Peyer's patch (tissue), 4 donors: ENCODE results near the gene INPP5J. TPM values are rescaled to one million over a fixed set of nuclear protein-coding genes. Genes with fewer than 3 reads are reported as not detected.

Source experiments
- DNase-seq, 3 donors: peaks; one replicate each; pipeline ENCODE4 v3.0.0-alpha.2; 2017 to 2019
- H3K27ac ChIP-seq, 4 donors: fragments of 200-600 bp; sonication (generic); one replicate each; pipeline ENCODE4 v1.5.1; 2016 to 2019
- H3K27me3 ChIP-seq, 2 donors: fragments of 200-600 bp; sonication (generic); one replicate each; pipeline ENCODE4 v1.5.1; 2019
- H3K36me3 ChIP-seq, 3 donors: fragments of 200-600 bp; sonication (generic); one replicate each; pipeline ENCODE4 v1.5.1; 2016 to 2019
- H3K4me1 ChIP-seq, 4 donors: fragments of 200-600 bp; sonication (generic); one replicate each; pipeline ENCODE4 v1.5.1; 2016 to 2019
- H3K4me3 ChIP-seq, 4 donors: fragments of 200-600 bp; sonication (generic); 1 replicate in 3 of 4; 2 replicates in 1 of 4; pipeline ENCODE4 v1.5.1; 2016 to 2019; ENCODE audit warnings: mild to moderate bottlenecking in 1 of 4
- H3K9me3 ChIP-seq, 4 donors: fragments of 200-600 bp; sonication (generic); one replicate each; pipeline ENCODE4 v1.5.1; 2016 to 2019; ENCODE audit warnings: mild to moderate bottlenecking in 1 of 4
- POLR2A ChIP-seq, 2 donors: fragments of 450-650 bp; IDR thresholded peaks; one replicate each; pipeline ENCODE4 v1.5.1; 2017; ENCODE audit warnings: antibody characterized with exemption in 2 of 2, mild to moderate bottlenecking in 2 of 2, moderate library complexity in 2 of 2
- total RNA-seq, 4 donors: library from RNA; depleted of rRNA; stranded (reverse); fragments of >200 nt; gene quantifications; one replicate each; pipeline ENCODE4 v1.1.0, GENCODE V29; 2016
- TF ChIP-seq, protein P1 (sequence below), 6 experiments: fragments of 450-650 bp in 4 of 6; fragments of 200-600 bp in 2 of 6; sonication (generic) in 1 of 6; IDR thresholded peaks; one replicate each; pipeline ENCODE4 v1.5.1; 2017 to 2019; ENCODE audit warnings: antibody characterized with exemption in 6 of 6, mild to moderate bottlenecking in 3 of 6, moderate library complexity in 1 of 6

The INPP5J gene
- total RNA-seq, 4 donors from 2014 or later = 18.2 to 203 (median 156) TPM

DNA sequence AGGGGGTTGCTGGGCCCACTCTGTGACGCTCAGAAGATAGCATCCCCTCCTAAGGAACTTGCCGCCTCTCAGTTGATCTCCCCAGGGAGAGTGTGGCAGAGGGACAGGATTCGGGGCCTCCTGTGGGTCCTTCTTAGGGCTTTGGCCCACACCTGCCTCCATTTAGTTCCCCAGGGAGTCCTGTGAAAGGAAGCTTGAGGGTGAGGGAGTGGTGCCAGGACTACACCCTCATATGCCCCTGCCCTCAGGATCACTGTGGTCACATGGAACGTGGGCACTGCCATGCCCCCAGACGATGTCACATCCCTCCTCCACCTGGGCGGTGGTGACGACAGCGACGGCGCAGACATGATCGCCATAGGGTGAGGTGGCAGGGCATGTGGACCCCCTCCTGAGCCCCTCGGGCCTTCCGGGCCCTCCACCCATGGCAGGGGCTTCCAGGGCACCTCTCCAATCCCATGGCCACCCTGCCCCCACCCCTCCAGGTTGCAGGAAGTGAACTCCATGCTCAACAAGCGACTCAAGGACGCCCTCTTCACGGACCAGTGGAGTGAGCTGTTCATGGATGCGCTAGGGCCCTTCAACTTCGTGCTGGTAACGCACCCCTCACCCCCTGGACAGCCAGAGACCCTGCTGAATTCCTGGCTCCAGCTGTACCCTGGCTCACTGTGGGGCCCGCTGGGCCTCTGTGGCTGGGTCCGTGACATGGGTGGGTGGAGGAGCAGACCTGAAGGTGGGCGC, 3.5 kb downstream of the INPP5J start:
- H3K4me3 ChIP-seq = no peak overlapping the region
- H3K9me3 ChIP-seq = no peaks in the 10 kb centered on the region
- peaks cover 0 to 14% (median 0%) of the 10 kb centered on the region in 3 donors for H3K36me3 ChIP-seq
- TF ChIP-seq, protein P1, sequence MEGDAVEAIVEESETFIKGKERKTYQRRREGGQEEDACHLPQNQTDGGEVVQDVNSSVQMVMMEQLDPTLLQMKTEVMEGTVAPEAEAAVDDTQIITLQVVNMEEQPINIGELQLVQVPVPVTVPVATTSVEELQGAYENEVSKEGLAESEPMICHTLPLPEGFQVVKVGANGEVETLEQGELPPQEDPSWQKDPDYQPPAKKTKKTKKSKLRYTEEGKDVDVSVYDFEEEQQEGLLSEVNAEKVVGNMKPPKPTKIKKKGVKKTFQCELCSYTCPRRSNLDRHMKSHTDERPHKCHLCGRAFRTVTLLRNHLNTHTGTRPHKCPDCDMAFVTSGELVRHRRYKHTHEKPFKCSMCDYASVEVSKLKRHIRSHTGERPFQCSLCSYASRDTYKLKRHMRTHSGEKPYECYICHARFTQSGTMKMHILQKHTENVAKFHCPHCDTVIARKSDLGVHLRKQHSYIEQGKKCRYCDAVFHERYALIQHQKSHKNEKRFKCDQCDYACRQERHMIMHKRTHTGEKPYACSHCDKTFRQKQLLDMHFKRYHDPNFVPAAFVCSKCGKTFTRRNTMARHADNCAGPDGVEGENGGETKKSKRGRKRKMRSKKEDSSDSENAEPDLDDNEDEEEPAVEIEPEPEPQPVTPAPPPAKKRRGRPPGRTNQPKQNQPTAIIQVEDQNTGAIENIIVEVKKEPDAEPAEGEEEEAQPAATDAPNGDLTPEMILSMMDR (IDR thresholded peaks at IDR 0.05) = no peak
- no peak for TF ChIP-seq POLR2A (IDR thresholded peaks at IDR 0.05)
- H3K27ac ChIP-seq = no peak overlapping the region
- no peaks in the 10 kb centered on the region for H3K27me3 ChIP-seq
- no peak for DNase-seq
- H3K4me1 ChIP-seq = peaks cover 0 to 13% (median 3%) of the 10 kb centered on the region in 4 donors

DNA sequence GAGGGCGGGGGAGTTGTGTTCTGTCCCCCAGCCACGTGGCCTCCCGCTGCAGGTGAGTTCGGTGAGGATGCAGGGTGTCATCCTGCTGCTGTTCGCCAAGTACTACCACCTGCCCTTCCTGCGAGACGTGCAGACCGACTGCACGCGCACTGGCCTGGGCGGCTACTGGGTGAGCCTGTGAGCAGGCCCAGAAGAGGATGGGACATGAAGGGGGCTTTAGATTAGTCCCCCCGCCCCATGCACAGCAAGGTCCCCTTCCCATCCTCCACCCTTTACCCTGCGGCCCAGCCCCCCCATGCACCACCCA, 4.1 kb downstream of the INPP5J start:
- Histone ChIP-seq H3K27me3 (no peaks in the 10 kb centered on the region), H3K4me3 (no peak overlapping the region), H3K9me3 (no peaks in the 10 kb centered on the region), H3K27ac (no peak overlapping the region), H3K36me3 (peaks cover 0 to 14% (median 0%) of the 10 kb centered on the region in 3 donors), H3K4me1 (peaks cover 0 to 8% (median 3%) of the 10 kb centered on the region in 4 donors)
- TF ChIP-seq POLR2A (IDR thresholded peaks at IDR 0.05) = no peak
- TF ChIP-seq, protein P1 (IDR thresholded peaks at IDR 0.05) = no peak
- no peak for DNase-seq

DNA sequence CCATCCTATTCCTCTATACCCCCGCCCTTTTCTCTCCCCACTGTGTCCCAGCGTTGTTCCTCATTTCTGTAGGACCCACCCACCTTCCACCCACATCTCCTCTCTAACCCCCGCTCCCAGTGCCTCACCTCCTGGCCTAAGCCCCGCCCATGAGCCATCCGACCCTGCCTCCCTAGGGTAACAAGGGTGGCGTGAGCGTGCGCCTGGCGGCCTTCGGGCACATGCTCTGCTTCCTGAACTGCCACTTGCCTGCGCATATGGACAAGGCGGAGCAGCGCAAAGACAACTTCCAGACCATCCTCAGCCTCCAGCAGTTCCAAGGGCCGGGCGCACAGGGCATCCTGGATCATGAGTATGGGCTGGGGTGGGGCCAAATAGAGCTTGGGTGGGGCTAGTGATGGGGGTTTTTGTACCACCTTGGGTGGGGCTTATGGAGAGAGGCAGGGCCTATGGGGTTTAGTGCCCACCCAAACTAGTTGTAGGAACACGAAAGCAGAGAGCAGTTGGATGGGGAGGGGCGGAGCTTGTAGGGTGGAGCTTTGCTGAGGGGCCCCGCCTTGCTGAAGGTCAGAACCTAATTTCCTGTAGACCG, 4.5 kb downstream of the INPP5J start:
- DNase-seq = no peak
- Histone ChIP-seq H3K4me3 (no peak overlapping the region), H3K4me1 (peaks cover 0 to 3% (median under 1%) of the 10 kb centered on the region in 4 donors), H3K36me3 (peaks cover 0 to 14% (median 0%) of the 10 kb centered on the region in 3 donors), H3K27ac (no peak overlapping the region), H3K27me3 (no peaks in the 10 kb centered on the region), H3K9me3 (no peaks in the 10 kb centered on the region)
- TF ChIP-seq, protein P1 (IDR thresholded peaks at IDR 0.05) = no peak
- no peak for TF ChIP-seq POLR2A (IDR thresholded peaks at IDR 0.05)

DNA sequence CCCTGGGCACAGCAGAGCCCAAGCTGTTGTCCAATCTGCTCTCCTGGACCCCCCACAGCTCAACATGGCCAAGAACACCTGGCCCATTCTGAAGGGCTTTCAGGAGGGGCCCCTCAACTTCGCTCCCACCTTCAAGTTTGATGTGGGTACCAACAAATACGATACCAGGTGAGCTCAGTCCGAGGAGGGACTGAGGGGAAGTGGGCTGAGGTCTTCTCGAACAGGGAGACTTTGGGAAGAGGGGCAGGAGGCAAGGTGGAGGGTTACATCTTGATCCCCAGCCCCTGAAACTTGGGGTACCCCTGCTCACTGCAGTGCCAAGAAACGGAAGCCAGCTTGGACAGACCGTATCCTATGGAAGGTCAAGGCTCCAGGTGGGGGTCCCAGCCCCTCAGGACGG, 5.4 kb downstream of the INPP5J start:
- Histone ChIP-seq H3K4me1 (no peaks in the 10 kb centered on the region), H3K36me3 (peaks cover 0 to 18% (median 0%) of the 10 kb centered on the region in 3 donors), H3K27ac (no peak overlapping the region), H3K27me3 (no peaks in the 10 kb centered on the region), H3K4me3 (no peak overlapping the region), H3K9me3 (no peaks in the 10 kb centered on the region)
- TF ChIP-seq, protein P1 (IDR thresholded peaks at IDR 0.05) = no peak
- TF ChIP-seq POLR2A (IDR thresholded peaks at IDR 0.05) = no peak
- no peak for DNase-seq

DNA sequence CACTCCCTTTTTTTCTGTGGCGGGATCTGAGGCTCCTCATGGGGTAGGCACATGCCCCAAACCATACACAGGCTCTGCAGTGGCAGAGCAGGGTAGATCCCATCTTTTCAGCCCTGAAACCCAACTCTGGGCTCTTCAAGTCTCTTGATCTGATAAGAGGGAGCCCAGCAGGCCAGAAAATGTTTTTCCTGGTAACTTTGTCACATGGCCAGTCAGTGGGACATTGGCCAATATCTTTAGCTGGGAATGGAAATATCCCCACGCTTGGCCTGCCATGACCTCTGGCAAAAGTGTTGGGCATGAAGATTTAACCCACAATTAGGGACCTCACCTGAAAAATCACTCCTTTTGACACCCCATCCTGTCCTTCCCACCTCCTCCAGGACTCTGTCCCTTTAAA, 8.1 kb downstream of the INPP5J start:
- no peak for DNase-seq
- Histone ChIP-seq H3K27ac (no peak overlapping the region), H3K4me3 (no peak overlapping the region), H3K27me3 (no peaks in the 10 kb centered on the region), H3K36me3 (peaks cover 0 to 20% (median 0%) of the 10 kb centered on the region in 3 donors), H3K9me3 (no peaks in the 10 kb centered on the region), H3K4me1 (no peaks in the 10 kb centered on the region)
- TF ChIP-seq POLR2A (IDR thresholded peaks at IDR 0.05) = no peak
- TF ChIP-seq, protein P1 (IDR thresholded peaks at IDR 0.05) = no peak
